ENCODE measurements around the gene UBE2S. TPM values are rescaled to one million over a fixed set of nuclear protein-coding genes. Genes with fewer than 3 reads are reported as not detected.
"Not testable (repeated sequence)": the region's sequence is repeated elsewhere in the genome, so short reads cannot be mapped to it uniquely, and the experiment has no call there.

Gene UBE2S
- total and polyA plus RNA-seq, 9 donors, result 31.4 to 70.1 (median 58.7) TPM

DNA sequence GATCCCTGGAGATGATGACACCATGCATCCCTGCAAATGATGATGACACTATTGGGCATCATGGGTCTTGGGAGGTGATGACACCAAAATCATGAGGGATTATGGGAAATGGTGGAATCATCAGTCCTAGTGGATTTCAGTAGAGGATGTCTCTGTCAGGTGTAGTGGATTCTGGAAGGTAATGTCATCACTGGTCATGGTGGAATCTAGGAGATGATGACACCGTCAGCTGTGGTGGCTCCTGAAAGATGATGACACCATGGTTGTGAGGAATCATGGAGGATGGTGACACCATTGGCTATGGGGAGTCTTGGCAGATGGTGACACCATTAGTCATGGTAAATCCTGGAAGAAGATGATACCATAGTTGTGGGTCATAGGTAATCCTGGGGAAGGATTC, 23.6 kb upstream of the UBE2S start:
- DNase-seq, result no peak
- Histone ChIP-seq H3K9me3 (replicated peaks; ENCODE audit: control insufficient read depth, low read depth, low read length) (no peaks in the 10 kb centered on the region), H3K27me3 (ENCODE audit: control insufficient read depth, insufficient read depth, low read length) (peaks cover 34% of the 10 kb centered on the region), H3K4me1 (ENCODE audit: control insufficient read depth, insufficient read depth, low read length) (no peaks in the 10 kb centered on the region), H3K27ac (ENCODE audit: low read length) (no peak overlapping the region), H3K4me3 (ENCODE audit: low read length) (no peak overlapping the region), H3K36me3 (ENCODE audit: control insufficient read depth, insufficient read depth, low read length) (no peaks in the 10 kb centered on the region)
- WGBS (ENCODE audit: insufficient coverage), result 100% methylated on average over 1 of the region's 1 CpG

DNA sequence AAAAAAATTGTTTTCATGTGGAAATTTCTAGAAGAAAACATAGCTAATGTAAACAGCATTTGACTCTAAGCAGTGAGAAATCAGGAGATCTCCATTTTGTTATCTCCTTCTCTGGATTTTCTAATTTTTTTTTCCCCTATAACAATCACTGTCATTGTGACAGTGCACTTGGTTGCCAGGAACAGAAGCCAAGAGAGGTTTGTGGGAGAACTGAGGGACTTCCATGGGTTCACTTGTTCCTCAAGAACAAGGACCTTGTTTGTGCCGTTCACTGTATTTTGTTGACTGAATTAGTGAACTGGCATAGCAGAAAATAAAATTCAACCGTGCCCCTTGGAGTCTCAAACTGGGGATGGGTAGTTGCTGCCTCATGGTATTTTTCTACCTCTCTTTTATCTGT, 18.5 kb upstream of the UBE2S start:
- peaks cover 22% of the 10 kb centered on the region for H3K27me3 ChIP-seq (ENCODE audit: control insufficient read depth, insufficient read depth, low read length)
- H3K4me1 ChIP-seq (ENCODE audit: control insufficient read depth, insufficient read depth, low read length), result no peaks in the 10 kb centered on the region
- no peaks in the 10 kb centered on the region for H3K36me3 ChIP-seq (ENCODE audit: control insufficient read depth, insufficient read depth, low read length)
- H3K27ac ChIP-seq (ENCODE audit: low read length), result no peak overlapping the region
- 100% methylated on average over 1 of the region's 2 CpGs for WGBS (ENCODE audit: insufficient coverage)
- H3K9me3 ChIP-seq (replicated peaks; ENCODE audit: control insufficient read depth, low read depth, low read length), result no peaks in the 10 kb centered on the region
- H3K4me3 ChIP-seq (ENCODE audit: low read length), result no peak overlapping the region
- DNase-seq, result no peak

DNA sequence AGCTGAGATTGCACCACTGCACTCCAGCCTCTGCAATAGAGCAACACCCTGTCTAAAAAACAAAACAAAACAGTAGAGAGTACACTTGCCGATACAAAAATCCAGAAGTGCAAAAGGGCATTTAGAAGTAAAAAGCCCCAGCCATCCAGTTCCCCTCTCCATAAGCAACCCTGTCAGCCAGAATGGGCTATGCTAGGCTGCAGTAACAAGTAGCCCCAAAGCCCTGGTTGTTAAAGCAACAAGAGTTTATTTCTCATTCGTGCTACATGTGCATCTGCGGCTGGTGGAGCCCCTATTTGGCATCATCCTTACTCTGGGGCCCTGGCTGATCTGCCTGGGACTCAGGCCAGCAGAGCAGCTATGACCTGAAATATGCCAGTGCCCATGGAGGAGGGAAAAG, 16.9 kb upstream of the UBE2S start:
- 82% methylated on average over 3 of the region's 3 CpGs for WGBS (ENCODE audit: insufficient coverage)
- peaks cover 25% of the 10 kb centered on the region for H3K27me3 ChIP-seq (ENCODE audit: control insufficient read depth, insufficient read depth, low read length)

DNA sequence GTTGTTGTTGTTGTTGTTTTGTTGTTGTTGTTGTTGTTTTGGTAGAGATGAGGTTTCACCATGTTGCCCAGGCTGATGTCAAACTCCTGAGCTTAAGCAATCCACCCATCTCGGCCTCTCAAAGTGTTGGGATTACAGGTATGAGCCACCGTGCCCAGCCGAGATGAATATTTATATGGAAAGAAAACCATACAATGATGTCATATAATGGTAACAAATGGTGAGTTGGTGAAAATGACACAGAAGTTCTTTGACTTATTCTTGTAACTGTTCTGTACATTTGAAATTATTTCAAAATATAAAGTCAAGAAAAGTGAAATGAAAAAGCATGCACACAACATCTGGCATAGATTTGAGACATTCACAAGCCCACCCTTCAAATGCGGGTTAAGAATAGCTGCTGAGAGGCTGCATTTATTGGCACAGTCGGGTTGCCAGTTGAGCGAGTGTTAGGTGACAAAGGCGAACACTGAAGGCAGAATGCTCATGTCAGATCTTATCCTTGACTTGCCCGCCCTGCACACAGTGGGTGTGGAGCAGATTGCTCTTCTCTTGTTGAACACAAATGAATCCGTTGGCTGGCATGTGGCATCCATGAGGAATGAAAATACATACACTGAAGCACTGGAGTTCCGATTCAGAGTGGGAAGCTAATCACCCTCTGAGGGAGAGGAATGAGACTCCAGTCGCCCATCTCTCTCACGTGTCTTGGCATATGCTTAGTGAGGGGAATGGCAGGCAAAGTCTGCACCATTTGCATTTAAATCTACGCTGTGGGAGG, 15.8 kb upstream of the UBE2S start:
- Histone ChIP-seq H3K9me3 (replicated peaks; ENCODE audit: control insufficient read depth, low read depth, low read length) (no peaks in the 10 kb centered on the region), H3K4me3 (ENCODE audit: low read length) (no peak overlapping the region), H3K36me3 (ENCODE audit: control insufficient read depth, insufficient read depth, low read length) (no peaks in the 10 kb centered on the region), H3K4me1 (ENCODE audit: control insufficient read depth, insufficient read depth, low read length) (no peaks in the 10 kb centered on the region), H3K27ac (ENCODE audit: low read length) (no peak overlapping the region), H3K27me3 (ENCODE audit: control insufficient read depth, insufficient read depth, low read length) (peaks cover 18% of the 10 kb centered on the region)
- DNase-seq, result no peak
- WGBS (ENCODE audit: insufficient coverage), result 44% methylated on average over 4 of the region's 13 CpGs

More for the DNA sequence above, 16.9 kb upstream of the UBE2S start:
- H3K4me3 ChIP-seq (ENCODE audit: low read length), result no peak overlapping the region
- no peaks in the 10 kb centered on the region for H3K4me1 ChIP-seq (ENCODE audit: control insufficient read depth, insufficient read depth, low read length)
- H3K36me3 ChIP-seq (ENCODE audit: control insufficient read depth, insufficient read depth, low read length), result no peaks in the 10 kb centered on the region
- H3K27ac ChIP-seq (ENCODE audit: low read length), result no peak overlapping the region
- no peaks in the 10 kb centered on the region for H3K9me3 ChIP-seq (replicated peaks; ENCODE audit: control insufficient read depth, low read depth, low read length)
- no peak for DNase-seq

DNA sequence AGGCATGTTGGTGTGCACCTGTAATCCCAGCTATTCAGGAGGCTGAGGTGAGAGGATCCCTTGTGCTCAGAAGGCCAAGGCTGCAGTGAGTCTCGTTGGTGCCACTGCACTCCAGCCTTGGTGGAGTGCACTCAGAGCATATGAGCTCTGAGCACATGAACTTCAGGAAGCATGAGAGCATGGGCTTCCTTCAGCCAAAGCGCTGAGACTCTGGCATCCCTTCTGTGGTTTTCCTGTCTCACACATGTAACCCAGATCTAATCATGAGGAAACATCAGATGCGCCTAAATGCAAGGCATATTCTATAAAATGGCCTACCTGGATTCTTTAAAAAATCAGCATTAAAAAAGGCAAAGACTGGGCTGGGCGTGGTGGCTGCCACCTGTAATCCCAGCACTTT, 13.7 kb upstream of the UBE2S start:
- H3K9me3 ChIP-seq (replicated peaks; ENCODE audit: control insufficient read depth, low read depth, low read length); H3K27ac ChIP-seq (ENCODE audit: low read length); DNase-seq; H3K36me3 ChIP-seq (ENCODE audit: control insufficient read depth, insufficient read depth, low read length); H3K4me3 ChIP-seq (ENCODE audit: low read length); H3K4me1 ChIP-seq (ENCODE audit: control insufficient read depth, insufficient read depth, low read length): not testable (repeated sequence)
- 56% methylated on average over 1 of the region's 4 CpGs for WGBS (ENCODE audit: insufficient coverage)
- H3K27me3 ChIP-seq (ENCODE audit: control insufficient read depth, insufficient read depth, low read length), result peaks cover 18% of the 10 kb centered on the region

DNA sequence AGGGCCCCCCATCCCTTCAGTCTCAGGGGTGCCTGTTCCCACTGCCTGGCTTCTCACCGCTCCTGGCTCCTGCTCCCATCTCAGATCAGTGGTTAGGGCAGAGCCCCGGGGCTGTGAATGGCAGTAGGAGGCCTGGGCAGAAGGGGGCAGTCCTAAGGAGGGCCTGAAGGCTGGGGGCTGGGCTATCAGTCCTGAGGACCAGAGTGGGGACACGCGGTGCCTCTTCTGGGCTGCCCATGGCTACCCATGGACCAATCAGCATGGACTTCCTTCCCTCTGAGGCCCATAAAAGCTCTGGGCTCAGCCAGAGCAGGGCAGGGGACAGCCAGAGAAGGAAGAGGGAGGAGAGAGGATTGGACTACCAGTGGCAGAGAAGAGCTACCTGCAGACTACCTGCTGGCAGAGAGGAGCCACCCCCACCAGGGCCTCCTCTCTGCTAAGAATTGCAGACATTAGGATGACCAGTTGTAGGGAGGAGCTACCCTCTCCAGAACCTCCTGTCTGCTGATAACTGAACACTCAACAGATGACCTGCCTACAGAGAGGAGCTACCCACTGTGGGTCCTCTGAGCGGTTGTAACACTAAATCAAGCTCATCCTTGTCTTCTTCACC, 12.1 kb upstream of the UBE2S start:
- Histone ChIP-seq H3K4me1 (ENCODE audit: control insufficient read depth, insufficient read depth, low read length) (no peaks in the 10 kb centered on the region), H3K27ac (ENCODE audit: low read length) (no peak overlapping the region), H3K4me3 (ENCODE audit: low read length) (no peak overlapping the region), H3K27me3 (ENCODE audit: control insufficient read depth, insufficient read depth, low read length) (peaks cover 17% of the 10 kb centered on the region), H3K9me3 (replicated peaks; ENCODE audit: control insufficient read depth, low read depth, low read length) (no peaks in the 10 kb centered on the region), H3K36me3 (ENCODE audit: control insufficient read depth, insufficient read depth, low read length) (no peaks in the 10 kb centered on the region)
- no peak for DNase-seq
- 49% methylated on average over 4 of the region's 5 CpGs for WGBS (ENCODE audit: insufficient coverage)

DNA sequence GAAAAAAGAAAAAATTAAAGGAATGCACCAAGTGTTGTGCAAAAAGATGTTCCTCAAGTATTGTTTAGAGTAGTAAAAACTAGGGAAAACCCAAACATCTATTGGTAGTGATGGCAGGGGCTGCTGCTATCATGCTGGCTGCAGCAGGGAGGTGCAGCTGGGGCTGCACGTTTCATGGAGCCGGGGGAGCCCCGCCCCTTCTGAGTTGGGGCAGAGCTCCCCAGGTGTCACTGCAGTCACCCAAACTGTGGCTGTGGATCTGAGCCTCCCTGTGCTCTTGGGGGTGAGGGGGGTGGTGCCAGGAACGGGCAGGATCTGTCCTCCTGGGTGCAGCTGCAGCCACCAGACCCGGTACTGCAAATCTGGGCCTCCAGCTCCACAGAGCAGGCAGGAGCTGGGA, 11.5 kb upstream of the UBE2S start:
- WGBS (ENCODE audit: insufficient coverage), result 63% methylated on average over 4 of the region's 5 CpGs
- no peak for DNase-seq
- Histone ChIP-seq H3K4me3 (ENCODE audit: low read length) (no peak overlapping the region), H3K4me1 (ENCODE audit: control insufficient read depth, insufficient read depth, low read length) (no peaks in the 10 kb centered on the region), H3K27me3 (ENCODE audit: control insufficient read depth, insufficient read depth, low read length) (peaks cover 15% of the 10 kb centered on the region), H3K36me3 (ENCODE audit: control insufficient read depth, insufficient read depth, low read length) (no peaks in the 10 kb centered on the region), H3K27ac (ENCODE audit: low read length) (no peak overlapping the region), H3K9me3 (replicated peaks; ENCODE audit: control insufficient read depth, low read depth, low read length) (no peaks in the 10 kb centered on the region)

DNA sequence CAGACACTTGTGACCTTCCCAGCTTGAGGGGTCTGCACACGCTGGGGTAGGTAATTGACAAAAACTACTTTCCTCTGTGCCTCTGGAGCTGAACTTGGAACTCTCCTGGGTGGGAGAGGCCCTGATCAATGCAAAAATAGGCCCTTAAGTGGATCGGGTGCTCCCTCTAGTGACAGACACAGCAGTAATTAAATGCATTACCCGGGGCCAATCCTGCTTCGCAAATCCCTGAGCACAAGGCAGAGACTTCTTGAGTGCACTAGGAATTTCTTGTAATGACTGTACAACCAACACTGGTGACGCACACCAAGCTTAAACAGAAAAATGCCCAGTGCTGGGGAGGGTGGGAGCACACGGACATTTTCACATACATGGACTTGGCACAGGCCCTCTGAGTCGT, 10.6 kb upstream of the UBE2S start:
- peak; percentile 87 for DNase-seq
- Histone ChIP-seq H3K9me3 (replicated peaks; ENCODE audit: control insufficient read depth, low read depth, low read length) (no peaks in the 10 kb centered on the region), H3K27ac (ENCODE audit: low read length) (no peak overlapping the region), H3K4me1 (ENCODE audit: control insufficient read depth, insufficient read depth, low read length) (no peaks in the 10 kb centered on the region), H3K36me3 (ENCODE audit: control insufficient read depth, insufficient read depth, low read length) (no peaks in the 10 kb centered on the region), H3K27me3 (ENCODE audit: control insufficient read depth, insufficient read depth, low read length) (peaks cover 10% of the 10 kb centered on the region), H3K4me3 (ENCODE audit: low read length) (no peak overlapping the region)
- WGBS (ENCODE audit: insufficient coverage), result 12% methylated on average over 3 of the region's 7 CpGs

DNA sequence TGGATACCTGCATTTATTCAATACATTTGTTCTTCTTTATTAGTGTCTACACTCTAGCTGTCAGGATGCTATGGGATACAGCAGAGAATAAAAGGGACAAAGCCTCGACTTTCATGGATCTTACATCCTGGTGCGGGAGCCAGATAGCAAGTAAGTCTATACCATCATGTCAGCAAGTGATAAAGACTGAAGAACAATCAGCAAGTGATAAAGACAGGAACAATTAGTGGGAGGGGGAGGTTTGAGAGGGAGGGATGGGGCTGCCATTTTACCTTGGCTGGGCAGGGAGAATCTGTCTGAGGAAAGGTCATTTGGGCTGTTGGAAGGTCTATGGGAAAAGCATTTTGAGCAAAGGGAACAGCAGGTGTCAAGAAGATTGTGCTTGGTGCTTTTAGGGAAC, 2.6 kb upstream of the UBE2S start:
- peaks cover 3% of the 10 kb centered on the region for H3K27me3 ChIP-seq (ENCODE audit: control insufficient read depth, insufficient read depth, low read length)
- H3K4me1 ChIP-seq (ENCODE audit: control insufficient read depth, insufficient read depth, low read length), result peaks cover 25% of the 10 kb centered on the region
- peaks cover 13% of the 10 kb centered on the region for H3K36me3 ChIP-seq (ENCODE audit: control insufficient read depth, insufficient read depth, low read length)
- 100% methylated on average over 1 of the region's 2 CpGs for WGBS (ENCODE audit: insufficient coverage)
- no peak overlapping the region for H3K4me3 ChIP-seq (ENCODE audit: low read length)
- H3K9me3 ChIP-seq (replicated peaks; ENCODE audit: control insufficient read depth, low read depth, low read length), result no peaks in the 10 kb centered on the region
- DNase-seq, result no peak
- H3K27ac ChIP-seq (ENCODE audit: low read length), result no peak overlapping the region

DNA sequence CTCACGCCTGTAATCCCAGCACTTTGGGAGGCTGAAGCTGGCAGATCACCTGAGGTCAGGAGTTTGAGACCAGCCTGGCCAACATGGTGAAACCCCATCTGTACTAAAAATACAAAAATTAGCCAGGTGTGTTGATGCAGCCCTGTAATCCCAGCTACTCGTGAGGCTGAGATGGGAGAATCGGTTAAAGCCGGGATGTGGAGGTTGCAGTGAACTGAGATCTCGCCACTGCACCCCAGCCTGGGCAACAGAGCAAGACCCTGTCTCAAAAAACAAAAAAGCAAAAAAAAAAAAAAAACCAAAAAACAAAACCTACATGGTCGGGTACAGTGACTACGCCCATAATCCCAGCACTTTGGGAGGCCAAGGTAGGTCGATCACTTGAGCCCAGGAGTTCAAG, 1.6 kb upstream of the UBE2S start:
- Histone ChIP-seq H3K36me3 (ENCODE audit: control insufficient read depth, insufficient read depth, low read length) (peaks cover 19% of the 10 kb centered on the region), H3K4me1 (ENCODE audit: control insufficient read depth, insufficient read depth, low read length) (peaks cover 25% of the 10 kb centered on the region)
- H3K27ac ChIP-seq (ENCODE audit: low read length); H3K4me3 ChIP-seq (ENCODE audit: low read length); H3K27me3 ChIP-seq (ENCODE audit: control insufficient read depth, insufficient read depth, low read length); DNase-seq; H3K9me3 ChIP-seq (replicated peaks; ENCODE audit: control insufficient read depth, low read depth, low read length): not testable (repeated sequence)
- WGBS (ENCODE audit: insufficient coverage), result 76% methylated on average over 4 of the region's 8 CpGs

All from muscle of leg (tissue), 11 donors.